ENCODE measurements around the gene RHBDF2.

Gene RHBDF2

GRCh38 chr17:76432712-76433336, 68.4 kb downstream of the RHBDF2 start:
- DNase-seq: no peak

GRCh38 chr17:76432004-76432403, 69.2 kb downstream of the RHBDF2 start:
- no peak for DNase-seq

GRCh38 chr17:76431509-76431908, 69.7 kb downstream of the RHBDF2 start:
- DNase-seq: no peak

GRCh38 chr17:76428511-76428910, 72.7 kb downstream of the RHBDF2 start:
- no peak for DNase-seq

- peak; percentile 33 for DNase-seq
These were observed 73.6 kb downstream of the RHBDF2 start for GRCh38 chr17:76427501-76428231.

GRCh38 chr17:76426853-76427252, 74.4 kb downstream of the RHBDF2 start:
- DNase-seq: no peak

GRCh38 chr17:76422860-76423259, 78.4 kb downstream of the RHBDF2 start:
- DNase-seq: no peak

- DNase-seq: no peak
These were observed 78.8 kb downstream of the RHBDF2 start for GRCh38 chr17:76422406-76422805.

GRCh38 chr17:76421044-76421407, 80.2 kb downstream of the RHBDF2 start:
- DNase-seq: peak; percentile 39

Data from fibroblast of upper back skin (primary cell).